PC-9 (cell line): ENCODE measurements around the gene STYXL1. TPM values are rescaled to one million over a fixed set of nuclear protein-coding genes. Genes with fewer than 3 reads are reported as not detected.

ENCODE experiments used
- BruUV-seq: library from RNA; stranded (reverse); fragments of 400-500 nt; replicated peaks from 2 replicates; lab custom pipeline; 2021; lab: Mats Ljungman, UMichigan
- CTCF ChIA-PET: fragments of 300-600 bp; sonication (Branson Sonifier 250); formaldehyde crosslinking; loops from one replicate; lab custom pipeline; 2022; ENCODE audit warnings: antibody characterized with exemption; lab: Charles Lee
- POLR2A ChIA-PET: fragments of 300-600 bp; sonication (Branson Sonifier 250); formaldehyde crosslinking; loops from one replicate; lab custom pipeline; 2022; ENCODE audit warnings: antibody characterized with exemption; ENCODE audit not compliant: unreplicated experiment; lab: Charles Lee
- DNase-seq, 2 experiments: peaks; one replicate each; pipeline versions ENCODE4 v3.0.0 to v3.0.0-alpha.2; 2015 to 2022; ENCODE audit warnings: mixed read lengths in 1 of 2
- H2AFZ ChIP-seq: fragments of 200-600 bp; sonication (generic); 2 replicates; pipeline ENCODE4 v1.8.1; 2017; ENCODE audit warnings: antibody characterized with exemption
- H3F3A ChIP-seq: fragments of 200-600 bp; sonication (generic); 2 replicates; pipeline ENCODE4 v1.8.1; 2017; ENCODE audit warnings: antibody characterized with exemption, mild to moderate bottlenecking, low read depth; ENCODE audit not compliant: insufficient read depth
- H3K27ac ChIP-seq: fragments of 200-600 bp; sonication (generic); 2 replicates; pipeline ENCODE4 v1.6.1; 2016; ENCODE audit warnings: mixed run types
- H3K27me3 ChIP-seq: fragments of 200-600 bp; sonication (generic); 2 replicates; pipeline ENCODE4 v1.6.1; 2016; ENCODE audit warnings: low read depth, mixed run types; ENCODE audit not compliant: insufficient read depth
- H3K36me3 ChIP-seq: fragments of 200-600 bp; sonication (generic); 2 replicates; pipeline ENCODE4 v1.6.1; 2016; ENCODE audit warnings: low read depth, mixed run types
- H3K4me1 ChIP-seq: fragments of 200-600 bp; sonication (generic); replicated peaks from 2 replicates; pipeline ENCODE4 v1.6.1; 2016; ENCODE audit warnings: mixed run types; ENCODE audit not compliant: insufficient read depth
- H3K4me2 ChIP-seq: fragments of 200-600 bp; sonication (generic); 2 replicates; pipeline ENCODE4 v1.6.1; 2017; ENCODE audit warnings: mixed run types
- H3K4me3 ChIP-seq: fragments of 200-600 bp; sonication (generic); 2 replicates; pipeline ENCODE4 v1.6.1; 2016; ENCODE audit warnings: mixed run types
- H3K79me2 ChIP-seq: fragments of 200-600 bp; sonication (generic); 2 replicates; pipeline ENCODE4 v1.6.1; 2017; ENCODE audit warnings: low read depth, mixed run types
- H3K9me2 ChIP-seq: fragments of 200-600 bp; sonication (generic); 2 replicates; pipeline ENCODE4 v1.8.1; 2017; ENCODE audit warnings: mild to moderate bottlenecking; ENCODE audit not compliant: insufficient read depth
- H3K9me3 ChIP-seq: fragments of 200-600 bp; sonication (generic); 2 replicates; pipeline ENCODE4 v1.8.1; 2016; ENCODE audit warnings: low read depth; ENCODE audit not compliant: insufficient read depth
- H4K20me1 ChIP-seq: fragments of 200-600 bp; sonication (generic); 2 replicates; pipeline ENCODE4 v1.8.1; 2017; ENCODE audit not compliant: insufficient read depth
- EZH2 ChIP-seq: fragments of 200-600 bp; sonication (generic); IDR thresholded peaks from 2 replicates; pipeline ENCODE4 v1.8.0; 2017; ENCODE audit warnings: antibody characterized with exemption, low read depth
- intact Hi-C: fragments of 100-400 bp; cut with micrococcal nuclease; formaldehyde crosslinking; loops from one replicate; pipeline ENCODE4 v1.10.0; 2022; ENCODE audit not compliant: unreplicated experiment
- total RNA-seq: library from RNA; stranded (reverse); gene quantifications from 2 replicates; pipeline ENCODE4 v1.2.3, GENCODE V29; 2021
- TF ChIP-seq, protein P1 (sequence below): fragments of 200-600 bp; sonication (generic); conservative IDR thresholded peaks from 2 replicates; pipeline ENCODE4 v1.6.1; 2017; ENCODE audit warnings: mixed run types, antibody characterized with exemption, mild to moderate bottlenecking, moderate library complexity

The STYXL1 gene
- total RNA-seq, 1 experiment from 2014 or later = 77.7 TPM

DNA sequence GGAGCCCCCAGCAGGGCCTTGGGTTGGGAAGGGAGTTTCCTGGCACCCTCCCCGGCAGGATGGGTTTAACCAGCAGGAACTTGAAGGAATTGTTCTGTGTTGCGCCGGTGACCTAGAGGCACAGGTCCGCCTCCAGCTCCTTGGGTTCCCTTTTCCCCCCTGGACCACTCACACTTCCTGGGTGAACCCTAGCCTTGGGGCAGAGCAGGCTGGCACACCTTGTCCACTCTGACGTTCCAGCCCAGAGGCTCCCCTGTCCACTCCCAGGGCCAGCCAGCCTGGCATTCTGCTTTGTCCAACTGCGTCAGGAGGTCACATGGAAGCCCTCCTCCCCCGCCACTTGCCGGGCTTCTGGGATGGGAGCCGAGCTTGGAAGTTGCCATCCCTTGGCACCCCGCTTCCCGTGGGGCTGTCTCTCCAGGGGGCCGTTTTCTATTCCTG, 79.2 kb downstream of the STYXL1 start:
- Histone ChIP-seq H3K27ac (no peak overlapping the region), H3K4me2 (no peak overlapping the region), H3K4me1 (no peaks in the 10 kb centered on the region), H2AFZ (no peak overlapping the region), H3K9me3 (no peaks in the 10 kb centered on the region), H3K36me3 (peaks cover 9% of the 10 kb centered on the region; the same call in 1 of the 2 replicates), H3K9me2 (no peaks in the 10 kb centered on the region), H4K20me1 (no peaks in the 10 kb centered on the region), H3K4me3 (no peak overlapping the region), H3K79me2 (no peaks in the 10 kb centered on the region), H3F3A (no peaks in the 10 kb centered on the region), H3K27me3 (no peaks in the 10 kb centered on the region)
- intact Hi-C loops = no loop called here
- ChIA-PET CTCF (no interaction called here), POLR2A (no interaction called here)
- DNase-seq = no peak
- BruUV-seq = no TSS peak
- TF ChIP-seq, protein P1, sequence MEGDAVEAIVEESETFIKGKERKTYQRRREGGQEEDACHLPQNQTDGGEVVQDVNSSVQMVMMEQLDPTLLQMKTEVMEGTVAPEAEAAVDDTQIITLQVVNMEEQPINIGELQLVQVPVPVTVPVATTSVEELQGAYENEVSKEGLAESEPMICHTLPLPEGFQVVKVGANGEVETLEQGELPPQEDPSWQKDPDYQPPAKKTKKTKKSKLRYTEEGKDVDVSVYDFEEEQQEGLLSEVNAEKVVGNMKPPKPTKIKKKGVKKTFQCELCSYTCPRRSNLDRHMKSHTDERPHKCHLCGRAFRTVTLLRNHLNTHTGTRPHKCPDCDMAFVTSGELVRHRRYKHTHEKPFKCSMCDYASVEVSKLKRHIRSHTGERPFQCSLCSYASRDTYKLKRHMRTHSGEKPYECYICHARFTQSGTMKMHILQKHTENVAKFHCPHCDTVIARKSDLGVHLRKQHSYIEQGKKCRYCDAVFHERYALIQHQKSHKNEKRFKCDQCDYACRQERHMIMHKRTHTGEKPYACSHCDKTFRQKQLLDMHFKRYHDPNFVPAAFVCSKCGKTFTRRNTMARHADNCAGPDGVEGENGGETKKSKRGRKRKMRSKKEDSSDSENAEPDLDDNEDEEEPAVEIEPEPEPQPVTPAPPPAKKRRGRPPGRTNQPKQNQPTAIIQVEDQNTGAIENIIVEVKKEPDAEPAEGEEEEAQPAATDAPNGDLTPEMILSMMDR = no peak
- no peak for TF ChIP-seq EZH2

DNA sequence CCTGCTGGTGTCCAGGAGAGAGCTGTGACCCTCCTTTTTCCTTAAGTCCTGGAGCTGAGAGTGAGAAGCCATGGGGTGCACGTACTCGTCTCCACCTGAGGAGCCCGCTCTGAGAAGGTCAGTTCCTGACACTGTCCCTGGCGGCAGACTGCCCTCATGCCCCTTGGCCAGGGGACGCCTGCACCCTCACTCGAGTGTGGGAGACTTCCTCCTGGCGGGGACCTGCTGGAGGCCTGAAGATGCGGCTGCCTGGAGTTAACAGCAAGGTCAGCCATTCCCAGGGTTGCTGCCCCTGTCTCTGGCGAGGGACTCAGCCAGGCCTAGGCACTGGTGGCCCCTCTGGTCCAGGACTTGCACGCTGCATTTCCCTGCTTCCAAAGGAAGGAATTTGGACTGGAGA, 79.8 kb downstream of the STYXL1 start:
- no peaks in the 10 kb centered on the region for H3F3A ChIP-seq
- ChIA-PET CTCF (no interaction called here), POLR2A (interaction anchor here (0.6 kb wide), 1 partner anchor 167 kb away, joined by 3 read pairs; no protein-coding TSS in a partner anchor)
- H4K20me1 ChIP-seq = no peaks in the 10 kb centered on the region
- intact Hi-C loops = no loop called here
- no peak overlapping the region for H3K27ac ChIP-seq
- H3K9me3 ChIP-seq = no peaks in the 10 kb centered on the region
- no peaks in the 10 kb centered on the region for H3K27me3 ChIP-seq
- no peaks in the 10 kb centered on the region for H3K9me2 ChIP-seq
- no peak overlapping the region for H2AFZ ChIP-seq
- H3K36me3 ChIP-seq = peaks cover 8% of the 10 kb centered on the region; the same call in 1 of the 2 replicates
- H3K4me3 ChIP-seq = no peak overlapping the region
- no TSS peak for BruUV-seq
- TF ChIP-seq, protein P1 = no peak
- TF ChIP-seq EZH2 = no peak
- no peaks in the 10 kb centered on the region for H3K79me2 ChIP-seq
- H3K4me1 ChIP-seq = no peaks in the 10 kb centered on the region
- no peak overlapping the region for H3K4me2 ChIP-seq
- no peak for DNase-seq

DNA sequence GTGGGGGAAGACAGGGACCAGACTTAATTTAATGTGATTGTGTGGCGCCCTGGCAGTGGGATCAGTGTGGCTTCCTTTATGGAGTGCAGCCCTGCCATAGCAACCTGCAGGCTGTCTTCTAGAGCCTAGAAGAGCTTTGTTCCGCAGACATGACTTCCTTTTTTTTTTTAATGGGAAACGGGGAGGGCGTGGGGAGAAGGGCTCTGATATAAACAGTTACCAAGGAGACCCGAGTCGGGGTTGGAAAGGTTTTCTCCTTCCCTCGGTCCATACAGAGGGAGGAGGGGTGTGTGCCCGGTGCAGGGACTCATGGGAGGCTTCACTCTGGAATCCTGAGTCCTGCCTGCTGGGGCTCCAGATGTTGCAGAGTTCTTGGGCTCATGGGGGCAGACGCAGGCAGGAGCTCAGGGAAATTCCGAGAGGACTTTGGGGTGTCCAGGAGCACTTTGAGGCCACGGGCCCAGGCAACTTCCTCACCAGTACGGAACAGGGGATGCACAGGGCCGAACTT, 80.3 kb downstream of the STYXL1 start:
- Histone ChIP-seq H3K4me2 (no peak overlapping the region), H2AFZ (no peak overlapping the region), H3K27me3 (no peaks in the 10 kb centered on the region), H3K4me1 (no peaks in the 10 kb centered on the region), H3F3A (no peaks in the 10 kb centered on the region), H3K79me2 (no peaks in the 10 kb centered on the region), H3K27ac (no peak overlapping the region), H3K4me3 (no peak overlapping the region), H3K9me3 (no peaks in the 10 kb centered on the region), H3K9me2 (no peaks in the 10 kb centered on the region), H4K20me1 (no peaks in the 10 kb centered on the region), H3K36me3 (peaks cover 4% of the 10 kb centered on the region; the same call in 1 of the 2 replicates)
- DNase-seq = no peak
- BruUV-seq = no TSS peak
- POLR2A ChIA-PET = interaction anchor here (0.6 kb wide), 1 partner anchor 167 kb away, joined by 3 read pairs; no protein-coding TSS in a partner anchor
- TF ChIP-seq, protein P1 = no peak
- TF ChIP-seq EZH2 = no peak
- intact Hi-C loops = no loop called here
- CTCF ChIA-PET = no interaction called here
